GM23338 (cell line): Measurements from ENCODE around the gene VPREB1. TPM values are rescaled to one million over a fixed set of nuclear protein-coding genes. Genes with fewer than 3 reads are reported as not detected.

Experiments used
- ATAC-seq: fragments of 200-7000 bp; cut with Tn5 transposase; 3 replicates; pipeline ENCODE4 v1.9.1; 2020
- DNase-seq: peaks from one replicate; pipeline ENCODE4 v3.0.0-alpha.2; 2015; ENCODE audit warnings: low spot score
- H2AFZ ChIP-seq: fragments of 200-600 bp; sonication (generic); 2 replicates; pipeline ENCODE4 v1.8.0; 2016; ENCODE audit warnings: antibody characterized with exemption, mild to moderate bottlenecking, moderate library complexity
- H3F3A ChIP-seq: fragments of 200-600 bp; sonication (generic); replicated peaks from 2 replicates; pipeline ENCODE4 v1.8.0; 2017; ENCODE audit warnings: antibody characterized with exemption, mixed run types, low read depth
- H3K27ac ChIP-seq: fragments of 200-600 bp; sonication (generic); 2 replicates; pipeline ENCODE4 v1.6.1; 2016; ENCODE audit warnings: low read depth
- H3K27me3 ChIP-seq: fragments of 200-600 bp; sonication (generic); 2 replicates; pipeline ENCODE4 v1.8.0; 2016; ENCODE audit warnings: mild to moderate bottlenecking, mixed run types, moderate library complexity; ENCODE audit not compliant: insufficient read depth
- H3K36me3 ChIP-seq: fragments of 200-600 bp; sonication (generic); 2 replicates; pipeline ENCODE4 v1.8.0; 2016; ENCODE audit warnings: mild to moderate bottlenecking; ENCODE audit not compliant: insufficient read depth
- H3K4me1 ChIP-seq: fragments of 200-600 bp; sonication (generic); 2 replicates; pipeline ENCODE4 v1.8.0; 2016; ENCODE audit warnings: mild to moderate bottlenecking, moderate library complexity; ENCODE audit not compliant: insufficient read depth
- H3K4me2 ChIP-seq: fragments of 200-600 bp; sonication (generic); 2 replicates; pipeline ENCODE4 v1.7.1; 2017; ENCODE audit warnings: mixed run types
- H3K4me3 ChIP-seq: fragments of 200-600 bp; sonication (generic); 2 replicates; pipeline ENCODE4 v1.6.1; 2016; ENCODE audit warnings: mixed run types
- H3K79me2 ChIP-seq: fragments of 200-600 bp; sonication (generic); replicated peaks from 2 replicates; pipeline ENCODE4 v1.8.0; 2017; ENCODE audit warnings: mild to moderate bottlenecking; ENCODE audit not compliant: insufficient read depth
- H3K9me2 ChIP-seq: fragments of 200-600 bp; sonication (generic); 2 replicates; pipeline ENCODE4 v1.8.0; 2017; ENCODE audit not compliant: insufficient read depth
- H4K20me1 ChIP-seq: fragments of 200-600 bp; sonication (generic); replicated peaks from 2 replicates; pipeline ENCODE4 v1.8.0; 2017; ENCODE audit warnings: mild to moderate bottlenecking; ENCODE audit not compliant: insufficient read depth
- H3K27ac Mint-ChIP-seq: 2 replicates; pipeline ENCODE4 v1.8.0; 2020; ENCODE audit warnings: inconsistent platforms, mild to moderate bottlenecking, moderate library complexity, mixed read lengths
- H3K27me3 Mint-ChIP-seq: 3 replicates; pipeline ENCODE4 v1.8.0; 2022; ENCODE audit warnings: low read depth, mild to moderate bottlenecking, moderate library complexity, mixed read lengths, inconsistent platforms; ENCODE audit not compliant: insufficient read depth, poor library complexity
- H3K36me3 Mint-ChIP-seq: 3 replicates; pipeline ENCODE4 v1.8.0; 2021; ENCODE audit warnings: low read depth, mild to moderate bottlenecking, inconsistent platforms, moderate library complexity, mixed read lengths
- H3K4me1 Mint-ChIP-seq: 3 replicates; pipeline ENCODE4 v1.8.0; 2020; ENCODE audit warnings: mild to moderate bottlenecking, inconsistent platforms, mixed read lengths
- H3K4me3 Mint-ChIP-seq: 3 replicates; pipeline ENCODE4 v1.8.0; 2021; ENCODE audit warnings: moderate library complexity, mild to moderate bottlenecking, inconsistent platforms, mixed read lengths
- H3K9me3 Mint-ChIP-seq: 3 replicates; pipeline ENCODE4 v1.8.0; 2020; ENCODE audit warnings: moderate library complexity, mild to moderate bottlenecking, inconsistent platforms, mixed read lengths
- CREB1 ChIP-seq: fragments of 250-450 bp; sonication (Bioruptor Pico); IDR thresholded peaks from 2 replicates; pipeline ENCODE4 v1.5.0; 2020; ENCODE audit warnings: low read depth, mild to moderate bottlenecking, moderate library complexity
- CTCF ChIP-seq, 2 experiments: fragments of 200-600 bp in 1 of 2; sonication (generic) in 1 of 2; conservative IDR thresholded peaks; 2 replicates each; pipeline versions ENCODE4 v1.5.1 to v1.6.1; 2016 to 2017; ENCODE audit warnings: antibody characterized with exemption in 2 of 2, low read depth in 2 of 2, mild to moderate bottlenecking in 2 of 2, moderate library complexity in 1 of 2
- ETS1 ChIP-seq: IDR thresholded peaks from 2 replicates; pipeline ENCODE4 v1.6.1; 2016; ENCODE audit warnings: antibody characterized with exemption
- EZH2 ChIP-seq: fragments of 200-600 bp; sonication (generic); IDR thresholded peaks from one replicate; pipeline ENCODE4 v1.8.0; 2017; ENCODE audit warnings: antibody characterized with exemption, mild to moderate bottlenecking, low read depth; ENCODE audit not compliant: unreplicated experiment
- EZH2phosphoT487 ChIP-seq: fragments of 200-600 bp; sonication (generic); IDR thresholded peaks from one replicate; pipeline ENCODE4 v1.8.1; 2018; ENCODE audit warnings: antibody characterized with exemption; ENCODE audit not compliant: unreplicated experiment
- JUNB ChIP-seq: IDR thresholded peaks from one replicate; pipeline ENCODE4 v1.6.1; 2016; ENCODE audit warnings: antibody characterized with exemption; ENCODE audit not compliant: unreplicated experiment
- POLR2AphosphoS5 ChIP-seq: IDR thresholded peaks from 2 replicates; pipeline ENCODE4 v1.6.1; 2016; ENCODE audit warnings: antibody characterized with exemption, low read depth
- REST ChIP-seq: IDR thresholded peaks from one replicate; pipeline ENCODE4 v1.6.1; 2018; ENCODE audit warnings: antibody characterized with exemption; ENCODE audit not compliant: unreplicated experiment
- ZNF114 ChIP-seq: fragments of 250-450 bp; sonication (Bioruptor Pico); IDR thresholded peaks from 2 replicates; pipeline ENCODE4 v1.5.0; 2020; ENCODE audit warnings: mild to moderate bottlenecking, moderate library complexity
- ZNF331 ChIP-seq: fragments of 250-450 bp; sonication (Bioruptor Pico); IDR thresholded peaks from 2 replicates; pipeline ENCODE4 v1.5.0; 2020; ENCODE audit warnings: low read depth, mild to moderate bottlenecking, moderate library complexity
- polyA plus RNA-seq: library from polyadenylated mRNA; unstranded; fragments of >200 nt; fragmentation: Nextera tagmentation; extraction: Ambion mirVana; gene quantifications from 2 replicates; pipeline ENCODE4 v1.2.1, GENCODE V29; 2016
- total RNA-seq: library from RNA; depleted of rRNA; stranded (reverse); fragments of >200 nt; shearing (Covaris generic); gene quantifications from 2 replicates; pipeline ENCODE4 v1.2.3, GENCODE V29; 2014

VPREB1 gene
- total and polyA plus RNA-seq, 2 experiments from 2014 or later, result not detected

GRCh38 chr22:22195265-22196017, 49.1 kb upstream of the VPREB1 start:
- H4K20me1 ChIP-seq, result peaks cover 3% of the 10 kb centered on the region; the same call in 1 of the 2 replicates
- H3F3A ChIP-seq, result no peaks in the 10 kb centered on the region
- no peak overlapping the region for H3K4me3 ChIP-seq
- Mint-ChIP-seq H3K27me3 (peaks cover 98% of the 10 kb centered on the region), H3K4me3 (no peak overlapping the region), H3K36me3 (peaks cover 2% of the 10 kb centered on the region; the same call in 2 of the 3 replicates), H3K4me1 (no peaks in the 10 kb centered on the region; the same call in 2 of the 3 replicates), H3K27ac (no peak overlapping the region), H3K9me3 (peaks cover 3% of the 10 kb centered on the region; the same call in 2 of the 3 replicates)
- peak; percentile 100 for ATAC-seq
- no peaks in the 10 kb centered on the region for H3K36me3 ChIP-seq
- H3K27me3 ChIP-seq, result peaks cover 99% of the 10 kb centered on the region
- peak; percentile 74 to 90 for TF ChIP-seq CTCF (conservative IDR thresholded peaks at IDR 0.05; ENCODE audit: low read depth in 2 of 2)
- no peak; the same call in 1 of the 2 replicates for TF ChIP-seq CREB1 (CRISPR knock-in tag)
- no peak for TF ChIP-seq ZNF114 (CRISPR knock-in tag)
- no peaks in the 10 kb centered on the region for H3K79me2 ChIP-seq
- H3K4me2 ChIP-seq, result no peak overlapping the region
- H3K27ac ChIP-seq, result no peak overlapping the region
- no peaks in the 10 kb centered on the region; the same call in 1 of the 2 replicates for H3K4me1 ChIP-seq
- H2AFZ ChIP-seq, result no peak overlapping the region
- H3K9me2 ChIP-seq, result no peaks in the 10 kb centered on the region
- peak; percentile 96 for DNase-seq

- no peaks in the 10 kb centered on the region; the same call in 2 of the 3 replicates for H3K4me1 Mint-ChIP-seq
- no peak overlapping the region for H2AFZ ChIP-seq
- no peak for TF ChIP-seq JUNB
- no peak for TF ChIP-seq REST
- no peak for TF ChIP-seq ZNF331 (CRISPR knock-in tag)
- no peak for TF ChIP-seq ETS1
- TF ChIP-seq ZNF114 (CRISPR knock-in tag), result no peak
- no peak for TF ChIP-seq EZH2
- TF ChIP-seq POLR2AphosphoS5, result no peak
- TF ChIP-seq CTCF (conservative IDR thresholded peaks at IDR 0.05; ENCODE audit: low read depth in 2 of 2), result no peak
- no peak for TF ChIP-seq EZH2phosphoT487
- TF ChIP-seq CREB1 (CRISPR knock-in tag), result no peak
Measured at GRCh38 chr22:22196018-22196533, 48.5 kb upstream of the VPREB1 start.

More at GRCh38 chr22:22196018-22196533, 48.5 kb upstream of the VPREB1 start:
- Histone ChIP-seq H3K27me3 (peaks cover 99% of the 10 kb centered on the region), H3K27ac (no peak overlapping the region), H3K4me3 (no peak overlapping the region), H4K20me1 (peaks cover 3% of the 10 kb centered on the region; the same call in 1 of the 2 replicates), H3K9me2 (no peaks in the 10 kb centered on the region), H3K4me2 (no peak overlapping the region), H3K4me1 (no peaks in the 10 kb centered on the region; the same call in 1 of the 2 replicates), H3K79me2 (no peaks in the 10 kb centered on the region), H3F3A (no peaks in the 10 kb centered on the region), H3K36me3 (no peaks in the 10 kb centered on the region)
- Mint-ChIP-seq H3K27me3 (peaks cover 98% of the 10 kb centered on the region), H3K4me3 (no peak overlapping the region), H3K36me3 (peaks cover 2% of the 10 kb centered on the region; the same call in 2 of the 3 replicates), H3K27ac (no peak overlapping the region), H3K9me3 (peaks cover 7% of the 10 kb centered on the region; the same call in 2 of the 3 replicates)
- ATAC-seq (no peak), DNase-seq (no peak)
